DLD1 (cell line): ENCODE results near the gene CA10.

Experiments used
- in situ Hi-C: cut with HindIII; loops from 2 replicates; pipeline ENCODE4 v1.10.0; 2017; ENCODE audit warnings: low sequenced_read_pairs

Gene CA10

DNA sequence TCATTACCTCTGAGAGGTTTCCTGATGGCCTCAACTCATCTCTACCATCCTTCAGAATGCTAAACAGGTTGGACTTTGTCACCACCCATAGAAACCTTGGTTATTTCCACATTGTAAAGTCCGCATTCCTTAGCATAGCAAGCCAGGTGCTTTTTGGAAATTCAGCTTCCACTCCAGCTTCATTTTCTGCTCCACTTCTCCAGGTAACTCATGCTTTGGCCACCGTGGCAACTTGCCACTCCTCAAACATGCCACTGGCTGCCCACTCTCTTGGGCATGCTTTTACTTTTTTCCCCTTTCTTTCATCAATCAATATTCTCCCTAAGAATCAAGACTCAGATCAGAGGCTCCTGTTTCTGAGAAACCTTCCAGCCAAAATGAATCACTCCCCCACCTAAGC, 203.3 kb downstream of the CA10 start:
- in situ Hi-C loops: no loop called here

DNA sequence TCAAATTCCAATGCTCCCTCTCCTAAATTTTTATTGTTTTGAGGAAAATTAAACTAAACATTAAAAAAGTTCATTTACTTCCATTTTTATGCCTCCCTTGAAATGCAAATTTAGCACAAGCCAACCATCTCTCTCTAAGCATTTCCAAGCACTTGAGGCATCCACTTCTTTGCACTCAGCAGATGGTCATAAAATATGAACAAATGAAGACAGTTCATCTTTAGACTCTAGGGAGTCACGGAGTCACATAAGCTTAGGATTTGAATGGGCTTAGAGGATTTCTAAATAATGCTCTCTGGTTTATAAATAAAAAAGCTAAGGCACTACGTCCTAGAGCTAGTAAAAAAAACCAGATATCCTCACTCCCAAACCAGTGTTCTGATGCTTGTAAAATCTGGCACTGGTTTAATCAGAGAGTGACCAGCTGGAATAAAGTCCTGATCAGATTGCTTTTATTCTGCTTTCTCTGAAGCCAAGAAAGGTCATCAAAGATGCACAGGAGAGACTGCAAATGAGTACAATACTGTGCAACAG, 204.2 kb downstream of the CA10 start:
- in situ Hi-C loops: no loop called here

DNA sequence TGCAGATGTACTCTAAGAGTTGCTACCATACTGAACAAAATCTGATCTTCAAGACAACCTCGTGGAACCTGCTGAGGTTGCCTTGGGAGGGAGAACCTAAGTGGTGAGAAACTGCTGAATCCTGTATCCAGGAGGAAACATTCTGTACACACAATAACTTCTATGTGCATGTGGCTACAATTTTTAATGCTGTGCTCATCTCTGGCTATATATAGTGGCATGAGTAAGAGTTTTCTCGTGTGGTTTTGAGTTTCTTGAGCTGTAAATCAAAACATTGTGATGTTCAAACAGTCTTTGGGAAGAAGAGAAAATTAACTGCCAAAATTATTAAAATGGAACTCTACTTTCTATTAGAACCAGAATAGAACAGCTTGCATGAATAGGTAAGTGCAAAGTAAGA, 206.8 kb downstream of the CA10 start:
- in situ Hi-C loops: no loop called here

DNA sequence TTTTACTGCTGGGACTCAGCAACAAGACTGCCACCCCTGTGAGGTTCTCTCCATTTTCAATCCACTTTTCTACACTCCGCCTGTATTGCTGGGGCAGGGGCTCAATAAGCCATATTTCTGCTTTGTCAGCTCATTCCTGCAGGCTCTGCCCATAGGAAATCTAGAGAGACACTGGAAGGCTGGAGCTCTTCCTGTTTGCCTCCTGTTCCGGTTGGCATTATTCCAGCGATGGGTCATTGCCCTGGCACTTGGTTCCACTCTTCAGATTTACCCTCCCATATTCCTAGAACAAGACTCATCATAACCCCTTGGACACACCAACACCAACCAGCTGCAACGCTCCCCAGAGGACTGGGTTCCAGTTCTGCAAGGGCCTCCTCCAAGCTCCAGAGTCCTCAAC, 210.4 kb downstream of the CA10 start:
- in situ Hi-C loops: no loop called here

DNA sequence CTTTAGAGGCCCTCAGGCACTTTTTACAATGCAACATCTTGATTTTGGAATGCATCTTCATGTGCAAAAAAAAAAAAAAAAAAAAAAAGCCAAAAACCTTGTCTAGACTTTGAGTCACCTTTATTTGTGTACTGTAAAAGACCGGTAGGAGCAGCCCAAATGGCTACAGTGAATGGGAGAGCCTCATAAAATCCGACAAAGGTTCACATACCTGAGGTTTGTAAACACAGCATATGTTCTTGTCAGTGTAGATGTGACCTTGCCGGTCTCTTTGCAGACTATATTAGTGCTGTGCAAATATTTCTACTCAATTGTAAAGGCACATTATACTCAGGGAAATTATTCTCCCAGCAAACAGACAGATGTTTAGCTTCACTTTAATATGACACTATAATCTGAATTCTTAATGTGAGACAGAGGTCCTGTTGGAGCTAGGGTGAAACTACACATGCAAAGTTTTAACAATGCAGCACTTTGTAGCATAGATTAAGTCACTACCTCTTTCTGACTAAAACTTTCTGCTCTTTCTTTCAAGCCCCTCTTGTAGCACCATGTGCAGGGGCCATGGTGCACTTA, 211.3 kb downstream of the CA10 start:
- in situ Hi-C loops: no loop called here

DNA sequence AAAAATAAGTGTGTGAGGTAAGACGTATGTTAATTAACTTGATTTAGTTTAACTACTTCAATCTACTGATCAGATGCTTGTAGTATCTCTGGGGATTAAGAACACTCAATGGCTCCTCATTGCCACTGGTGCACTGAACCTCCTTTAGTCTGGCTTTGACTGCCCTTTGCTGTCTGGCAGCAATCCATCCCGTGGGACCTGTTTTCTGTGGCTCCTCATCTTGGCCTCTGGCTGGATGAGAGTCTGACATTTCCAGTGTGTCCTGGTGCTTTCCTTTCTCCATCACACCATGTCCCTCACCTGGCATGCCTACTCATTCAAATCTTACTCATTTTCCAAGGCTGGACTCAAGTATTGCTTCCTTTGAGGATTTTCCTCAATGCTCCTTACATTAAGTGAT, 212.2 kb downstream of the CA10 start:
- in situ Hi-C loops: no loop called here

DNA sequence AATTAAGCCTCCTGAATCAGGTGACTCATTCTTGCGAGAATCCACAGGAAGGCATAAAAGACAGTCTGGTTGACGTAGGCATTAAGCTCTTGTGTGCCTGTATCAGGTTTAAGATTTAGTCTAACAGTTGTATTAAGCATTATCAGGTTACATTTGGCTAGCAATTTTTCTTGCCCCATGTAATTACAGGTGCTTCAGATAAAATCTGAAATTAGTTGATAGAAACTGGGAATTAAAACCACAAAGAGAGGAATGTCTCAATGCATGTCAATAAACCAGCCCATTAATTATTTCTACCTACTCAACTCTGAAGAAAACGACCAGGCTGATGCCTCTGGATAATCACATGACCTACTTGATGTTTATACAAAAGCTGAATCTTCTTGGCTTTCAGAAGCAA, 217.2 kb downstream of the CA10 start:
- in situ Hi-C loops: no loop called here

DNA sequence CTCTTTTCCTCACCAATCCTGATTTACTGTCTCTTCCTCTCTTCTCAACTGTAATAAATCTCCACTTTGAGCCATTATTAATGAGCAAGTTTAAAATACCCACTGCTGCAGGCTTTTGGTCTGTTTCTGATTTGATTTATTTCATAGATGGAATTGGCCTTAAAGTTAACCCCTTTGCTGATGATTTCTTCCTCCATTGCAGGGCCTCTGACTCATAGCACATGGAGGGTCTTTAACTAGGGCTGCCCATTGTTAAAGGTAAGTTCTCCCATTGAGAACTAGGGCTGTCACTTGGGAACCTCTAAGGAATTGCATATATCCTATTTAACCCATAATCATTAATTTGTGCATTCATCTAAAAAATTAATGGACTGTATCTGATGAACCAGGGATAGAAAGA, 221.2 kb downstream of the CA10 start:
- in situ Hi-C loops: no loop called here

DNA sequence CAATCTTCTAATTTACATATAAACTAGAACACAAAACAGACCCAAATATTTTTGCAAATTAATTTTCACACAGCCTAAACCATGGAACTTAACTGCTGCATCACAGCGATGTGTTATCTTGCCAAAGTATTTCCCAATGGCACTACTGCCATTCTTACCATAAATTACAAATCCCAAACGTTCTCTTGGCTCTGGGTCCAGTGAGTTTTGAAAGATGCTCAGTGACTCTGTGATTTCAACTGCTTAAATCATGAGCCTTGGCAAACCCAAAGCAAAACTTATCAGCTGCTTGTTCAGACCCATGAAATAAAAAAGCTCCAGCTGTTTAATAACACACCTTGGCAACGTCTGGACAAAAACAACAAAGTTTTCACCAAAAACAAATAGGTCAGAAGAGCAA, 223.0 kb downstream of the CA10 start:
- in situ Hi-C loops: no loop called here

DNA sequence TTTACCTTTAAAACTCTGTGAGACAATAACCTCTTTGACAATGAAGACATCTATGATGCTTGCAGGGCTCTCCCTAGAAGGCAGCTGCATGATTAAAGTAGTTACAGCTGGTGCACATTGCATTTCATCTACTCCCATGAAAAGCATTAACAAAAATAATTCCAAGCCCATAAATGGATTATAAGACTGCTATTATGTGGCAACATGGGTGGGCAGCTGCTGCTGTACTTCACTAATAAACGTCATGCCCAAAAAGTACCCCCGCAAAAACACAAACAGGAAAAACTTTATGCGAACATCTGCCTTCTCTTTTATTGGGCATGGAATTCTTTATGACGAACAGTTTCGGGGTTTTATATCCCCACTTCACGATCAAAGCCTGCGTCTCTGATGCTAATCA, 224.9 kb downstream of the CA10 start:
- in situ Hi-C loops: no loop called here

DNA sequence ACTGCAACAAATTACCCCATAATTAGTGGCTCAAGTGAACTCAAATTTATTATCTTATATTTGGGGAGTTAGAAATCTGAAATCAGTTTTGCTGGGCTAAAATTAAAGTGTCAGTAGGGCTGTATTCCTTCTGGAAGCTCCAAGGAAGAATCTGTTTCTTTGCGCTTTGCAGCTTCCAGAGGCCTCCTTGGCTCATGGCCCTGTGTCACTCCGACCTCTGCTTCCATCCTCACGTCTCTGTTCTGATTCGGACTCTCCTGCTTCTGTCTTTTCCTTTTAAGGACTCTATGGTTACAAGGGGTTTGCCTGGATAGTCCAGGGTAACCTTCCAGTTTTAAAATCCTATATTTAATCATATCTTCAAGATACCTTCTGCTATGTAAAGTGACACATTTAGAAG, 232.1 kb downstream of the CA10 start:
- in situ Hi-C loops: no loop called here

DNA sequence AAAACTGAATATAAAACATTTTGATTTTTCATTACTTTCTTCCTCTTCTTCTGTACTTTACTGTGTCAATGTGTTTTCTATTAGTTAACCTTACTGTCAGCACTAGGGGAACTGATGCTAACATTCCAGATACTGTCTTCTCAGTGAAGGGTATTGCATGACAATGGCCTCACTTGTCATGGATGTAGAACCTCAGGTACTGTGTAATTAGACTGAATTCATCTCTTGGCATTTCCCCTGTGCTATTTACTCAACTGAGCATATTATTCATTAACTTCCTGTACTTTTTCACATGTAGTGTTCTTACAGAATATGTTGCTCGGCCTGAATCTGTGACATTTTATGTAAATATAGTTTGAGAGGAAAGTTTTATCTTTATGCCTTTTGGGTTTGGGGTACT, 237.0 kb downstream of the CA10 start:
- in situ Hi-C loops: no loop called here

DNA sequence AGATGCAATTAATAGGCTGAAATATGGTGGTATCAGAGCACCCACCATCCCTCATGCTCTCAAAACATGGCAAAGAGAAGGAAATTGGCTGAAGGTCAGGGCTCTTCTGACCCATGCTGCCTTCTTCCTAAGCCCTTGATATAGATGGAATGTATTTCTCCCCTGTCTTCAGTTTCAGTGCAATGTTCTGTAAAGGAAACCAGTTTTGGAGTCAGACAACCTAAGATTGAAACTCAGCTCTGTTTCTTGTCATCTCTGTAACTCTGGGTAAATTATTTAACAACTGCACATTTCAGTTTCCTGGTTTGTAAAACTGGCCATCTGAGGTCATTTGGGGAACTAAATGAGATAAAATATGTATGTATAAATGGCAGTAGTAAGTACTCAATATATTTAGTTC, 243.9 kb downstream of the CA10 start:
- in situ Hi-C loops: no loop called here

DNA sequence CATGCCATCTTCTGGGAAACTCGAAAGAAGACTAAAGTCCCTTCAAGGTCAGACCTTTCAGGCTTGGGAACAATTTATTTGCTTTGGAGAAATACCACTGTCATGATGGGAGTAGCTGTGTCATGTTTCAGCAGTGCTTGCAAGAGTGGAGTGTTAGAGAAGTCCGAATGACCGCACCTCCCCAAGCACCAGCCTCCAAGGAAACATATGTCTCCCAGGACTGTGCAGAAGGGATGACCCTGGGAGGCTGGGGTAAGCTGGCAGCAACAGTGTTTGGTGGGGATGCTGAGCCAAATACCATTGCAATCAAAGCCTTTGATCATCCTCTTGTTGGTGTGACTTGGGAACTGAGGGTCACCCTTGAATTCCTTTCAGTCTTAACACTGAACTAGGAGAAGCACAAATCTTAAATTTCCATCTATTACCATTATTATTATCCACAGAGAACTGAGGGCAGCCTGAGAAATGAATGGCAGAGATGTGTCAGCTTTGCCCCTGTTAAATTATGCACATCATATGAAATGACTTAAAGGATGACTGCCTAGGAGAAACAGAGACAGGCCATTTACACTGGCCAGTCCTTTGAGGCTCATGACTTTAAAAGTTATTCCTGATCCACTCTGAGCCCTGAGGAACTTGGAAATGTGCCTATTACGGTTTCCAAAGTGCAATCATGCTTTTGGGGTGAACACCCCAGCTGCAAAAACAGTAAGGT, 244.9 kb downstream of the CA10 start:
- in situ Hi-C loops: no loop called here

DNA sequence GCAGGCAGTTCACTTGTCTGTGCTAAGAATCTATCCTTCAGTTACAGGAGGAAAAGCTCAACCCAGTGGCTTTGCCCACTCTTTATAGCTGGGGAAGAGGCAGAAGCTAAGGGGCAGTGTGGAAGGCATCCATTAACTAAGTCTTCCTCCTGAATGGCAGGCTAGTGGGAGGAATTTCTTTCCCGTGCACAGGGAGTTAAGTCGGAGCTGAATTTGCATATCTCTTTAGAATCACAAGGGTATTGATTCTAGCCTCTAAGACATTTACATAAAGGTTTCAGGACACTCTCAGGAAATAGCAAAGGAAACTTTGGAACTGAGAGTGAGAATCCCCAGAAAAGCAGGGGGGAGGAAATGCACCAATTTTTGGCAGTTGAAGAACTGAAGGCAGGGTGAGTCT, 245.6 kb downstream of the CA10 start:
- in situ Hi-C loops: no loop called here

DNA sequence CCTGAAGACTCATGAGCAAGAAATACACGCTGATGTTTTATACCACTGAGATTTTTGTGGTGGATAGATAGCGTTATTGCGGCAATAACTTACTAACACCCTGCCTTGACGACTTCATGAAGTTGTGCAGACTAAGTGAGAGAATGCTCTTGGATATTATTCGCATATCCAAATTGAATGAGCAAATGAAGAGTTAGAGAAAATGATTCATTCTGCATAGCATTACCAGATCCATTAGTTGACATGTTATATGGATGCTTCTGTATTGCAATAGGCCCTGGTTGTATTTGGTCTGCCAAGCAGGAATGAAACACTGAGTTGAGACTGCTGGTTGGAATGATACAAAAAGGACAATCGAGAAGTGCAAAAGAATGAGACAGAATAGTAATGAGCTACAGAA, 247.3 kb downstream of the CA10 start:
- in situ Hi-C loops: no loop called here

DNA sequence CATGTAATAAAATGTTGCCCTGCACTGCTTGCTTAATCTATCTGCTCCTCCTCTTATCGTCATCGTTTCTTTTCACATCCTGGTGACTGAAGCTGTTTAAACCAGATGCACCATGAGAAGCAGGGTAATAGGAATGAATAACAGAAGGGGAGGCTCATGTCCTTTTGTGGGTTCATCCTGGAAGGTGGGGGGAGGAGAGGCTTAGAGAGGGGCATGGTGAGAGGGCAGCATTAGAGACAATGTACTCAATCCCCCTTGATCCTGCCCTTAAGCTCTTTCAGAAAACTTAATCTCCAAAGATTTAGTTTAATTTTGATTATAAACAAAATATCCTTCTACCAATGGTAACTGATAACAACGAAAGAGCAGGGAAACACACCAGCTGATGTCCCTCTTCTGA, 248.5 kb downstream of the CA10 start:
- in situ Hi-C loops: no loop called here

DNA sequence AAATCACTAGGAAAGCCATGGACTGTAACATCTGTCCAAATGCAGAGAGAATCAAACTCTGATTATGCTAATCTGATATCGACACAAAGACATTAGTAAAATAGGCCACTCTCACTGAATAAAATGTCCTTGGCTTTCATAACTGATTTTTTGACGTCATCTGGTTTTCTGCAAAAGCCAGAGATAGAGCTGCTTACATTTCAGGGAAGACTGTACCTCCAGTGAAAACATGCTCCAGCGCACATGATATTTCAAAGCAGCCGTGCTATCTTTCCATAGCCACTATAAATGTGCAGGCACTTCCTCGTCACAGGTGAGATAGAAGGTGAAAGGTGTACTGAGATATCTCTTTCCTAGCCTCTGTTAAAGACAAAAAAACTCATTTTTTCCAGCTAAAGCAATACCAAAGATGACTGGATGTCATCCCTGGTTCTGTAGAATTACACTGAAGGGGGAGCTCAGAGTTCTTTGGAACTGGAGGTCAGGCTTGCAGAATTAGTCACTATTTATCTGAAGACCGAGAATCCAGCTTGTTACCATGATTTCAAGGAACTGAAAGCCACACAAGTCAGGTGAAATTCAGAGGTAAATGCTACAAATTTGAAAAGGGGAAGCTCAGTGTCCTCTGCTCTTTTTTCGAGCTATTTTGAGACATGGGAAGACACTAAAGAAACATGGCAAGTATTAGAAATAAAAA, 249.5 kb downstream of the CA10 start:
- in situ Hi-C loops: no loop called here

DNA sequence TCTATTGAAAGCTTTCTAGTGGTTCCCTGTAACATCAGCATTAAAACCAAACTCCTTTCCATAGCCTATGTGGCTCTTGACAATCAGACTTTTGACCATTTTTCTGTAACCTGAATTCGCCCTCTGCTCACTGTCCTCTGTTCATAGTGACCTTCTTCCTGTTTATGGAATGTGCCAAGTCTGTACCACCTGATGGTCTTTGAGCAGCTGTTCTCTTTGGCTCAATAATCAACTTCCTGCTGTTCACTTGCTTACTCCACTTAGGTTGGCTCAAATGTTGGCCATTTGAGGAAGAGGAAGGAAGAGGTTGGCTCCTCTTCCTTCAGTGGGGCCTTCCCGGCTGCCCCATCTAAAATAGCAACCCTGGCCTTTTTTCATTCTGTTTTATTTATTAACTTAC, 251.5 kb downstream of the CA10 start:
- in situ Hi-C loops: no loop called here

DNA sequence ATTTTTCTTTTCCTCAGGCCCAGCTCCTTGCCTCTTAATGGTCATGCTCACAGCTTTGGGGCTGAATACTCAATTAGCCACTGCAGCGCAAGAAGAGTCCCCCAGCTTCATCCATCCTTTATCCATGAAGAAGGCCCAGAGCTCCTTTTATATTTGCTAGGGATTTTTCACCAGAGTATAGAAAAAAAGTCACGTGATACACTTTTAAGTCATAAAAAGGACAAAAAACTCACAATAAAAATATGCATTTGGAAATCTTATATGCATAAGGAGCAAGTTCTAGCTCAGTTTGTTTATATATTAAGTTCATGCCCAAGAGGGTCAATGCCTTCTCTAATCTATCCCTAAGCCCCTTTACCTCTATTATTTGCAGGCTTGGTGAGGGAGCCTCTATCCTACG, 254.1 kb downstream of the CA10 start:
- in situ Hi-C loops: no loop called here

DNA sequence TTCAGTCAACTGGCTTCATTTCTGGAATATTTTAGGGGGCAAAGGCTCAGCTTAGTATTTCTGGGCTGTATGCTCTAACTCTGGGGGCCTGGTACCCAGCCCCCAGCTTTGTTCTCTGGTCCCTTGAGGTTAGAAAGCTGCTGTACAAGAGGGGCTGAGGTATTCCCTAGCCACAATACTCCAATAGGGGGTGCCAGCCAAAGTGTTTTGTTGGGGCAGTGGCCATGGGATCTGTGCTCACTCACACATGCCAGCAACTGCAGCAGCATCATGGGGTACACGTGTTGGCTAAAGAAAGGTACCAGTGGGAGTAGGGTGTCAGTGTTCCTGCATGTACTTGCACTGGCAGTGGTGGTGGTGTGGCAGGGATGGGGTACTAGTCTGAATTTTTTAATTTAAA, 257.3 kb downstream of the CA10 start:
- in situ Hi-C loops: no loop called here

DNA sequence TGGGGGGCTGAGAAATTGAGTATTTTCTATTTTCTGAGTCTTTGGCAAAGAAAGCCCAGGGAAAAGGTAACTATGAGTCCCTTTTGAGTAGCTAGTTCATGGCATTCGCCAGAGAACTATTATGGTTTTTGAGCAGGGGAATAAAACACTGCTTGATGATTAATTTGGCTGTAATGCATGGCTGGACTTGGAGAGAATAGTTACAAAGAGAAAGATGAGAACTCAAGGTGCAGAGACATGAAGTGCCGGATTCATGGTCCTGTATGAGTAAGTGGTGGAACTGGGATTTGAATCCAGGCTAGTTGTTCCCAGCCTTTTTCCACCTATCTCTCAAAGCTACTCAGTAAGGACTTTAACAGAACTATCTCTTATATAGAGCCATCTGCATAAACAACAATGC, 266.6 kb downstream of the CA10 start:
- in situ Hi-C loops: no loop called here
